ENCODE results near the gene FAM131B. TPM values are rescaled to one million over a fixed set of nuclear protein-coding genes. Genes with fewer than 3 reads are reported as not detected.

The FAM131B gene
- total RNA-seq, 1 donor from 2014 or later = 0.38 TPM

DNA sequence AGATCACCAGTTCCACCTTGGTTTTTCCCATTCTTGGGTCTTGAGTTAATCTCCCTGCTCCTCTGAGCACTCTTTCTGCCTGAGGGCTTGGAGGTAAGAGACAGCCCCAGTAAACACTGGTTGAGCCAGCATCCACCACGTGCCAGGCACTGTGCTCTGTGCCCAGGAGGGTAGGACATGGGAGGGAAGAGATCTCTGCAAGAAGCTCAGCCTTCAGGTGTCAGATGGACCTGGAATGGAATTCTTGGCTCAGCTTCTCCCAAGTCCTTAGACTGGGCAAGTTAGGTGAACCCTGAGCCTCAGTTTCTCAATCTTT lies 21.1 kb upstream of the FAM131B start:
- ATAC-seq (no peak), DNase-seq (ENCODE audit: low spot score) (no peak)

DNA sequence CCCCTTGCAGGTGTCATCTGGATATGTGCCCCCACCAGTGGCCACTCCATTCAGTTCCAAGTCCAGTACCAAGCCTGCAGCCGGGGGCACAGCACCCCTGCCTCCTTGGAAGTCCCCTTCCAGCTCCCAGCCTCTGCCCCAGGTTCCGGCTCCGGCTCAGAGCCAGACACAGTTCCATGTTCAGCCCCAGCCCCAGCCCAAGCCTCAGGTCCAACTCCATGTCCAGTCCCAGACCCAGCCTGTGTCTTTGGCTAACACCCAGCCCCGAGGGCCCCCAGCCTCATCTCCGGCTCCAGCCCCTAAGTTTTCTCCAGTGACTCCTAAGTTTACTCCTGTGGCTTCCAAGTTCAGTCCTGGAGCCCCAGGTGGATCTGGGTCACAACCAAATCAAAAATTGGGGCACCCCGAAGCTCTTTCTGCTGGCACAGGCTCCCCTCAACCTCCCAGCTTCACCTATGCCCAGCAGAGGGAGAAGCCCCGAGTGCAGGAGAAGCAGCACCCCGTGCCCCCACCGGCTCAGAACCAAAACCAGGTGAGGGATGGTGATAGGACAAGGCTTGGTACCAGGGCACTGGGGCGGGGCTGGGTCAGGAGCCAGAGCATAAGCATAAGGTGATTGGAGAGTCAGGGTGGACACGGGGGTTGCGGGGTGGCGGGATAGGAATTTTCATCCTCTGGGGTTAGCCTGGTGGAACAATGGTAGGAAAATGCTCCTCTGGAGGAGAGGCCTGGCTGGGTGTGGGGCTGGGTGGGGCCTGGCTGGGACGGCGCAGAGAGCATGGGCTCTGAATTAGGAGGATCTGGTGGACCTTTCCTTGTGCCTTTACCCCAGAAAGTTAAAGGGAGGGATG lies 20.5 kb upstream of the FAM131B start:
- no peak for DNase-seq (ENCODE audit: low spot score)

GRCh38 chr7:143382126-143382790 lies 19.7 kb upstream of the FAM131B start:
- DNase-seq (ENCODE audit: low spot score) (no peak), ATAC-seq (peak; percentile 9)

More for the DNA sequence above, 20.5 kb upstream of the FAM131B start:
- no peak for ATAC-seq

DNA sequence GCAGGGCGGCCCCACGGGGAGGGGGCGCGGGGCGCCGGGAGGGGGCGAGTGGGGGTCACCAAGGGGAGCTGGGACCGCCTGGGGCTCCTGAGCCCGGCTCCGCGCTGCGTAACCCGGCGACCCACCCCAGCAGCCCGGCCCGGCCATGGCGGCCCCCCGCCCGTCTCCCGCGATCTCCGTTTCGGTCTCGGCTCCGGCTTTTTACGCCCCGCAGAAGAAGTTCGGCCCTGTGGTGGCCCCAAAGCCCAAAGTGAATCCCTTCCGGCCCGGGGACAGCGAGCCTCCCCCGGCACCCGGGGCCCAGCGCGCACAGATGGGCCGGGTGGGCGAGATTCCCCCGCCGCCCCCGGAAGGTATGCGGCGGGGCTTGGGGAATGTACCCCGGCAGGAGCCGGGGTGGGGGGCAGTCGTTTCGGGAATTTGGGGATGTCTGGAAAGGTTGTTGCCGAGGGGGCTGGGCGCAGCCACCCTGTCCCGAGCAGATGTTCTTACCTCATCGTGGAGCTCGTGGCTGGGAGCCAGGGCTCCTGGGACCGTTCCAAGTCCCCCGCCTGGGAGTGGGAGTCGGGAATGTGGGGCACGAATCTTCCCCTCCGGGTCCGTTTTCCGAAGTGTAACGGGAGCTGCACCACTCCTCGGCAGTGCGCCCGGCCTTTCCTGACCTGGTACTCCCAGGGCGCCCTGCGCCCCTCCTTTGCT lies 19.1 kb upstream of the FAM131B start:
- ATAC-seq (peak; percentile 2), DNase-seq (ENCODE audit: low spot score) (peak; percentile 82)

DNA sequence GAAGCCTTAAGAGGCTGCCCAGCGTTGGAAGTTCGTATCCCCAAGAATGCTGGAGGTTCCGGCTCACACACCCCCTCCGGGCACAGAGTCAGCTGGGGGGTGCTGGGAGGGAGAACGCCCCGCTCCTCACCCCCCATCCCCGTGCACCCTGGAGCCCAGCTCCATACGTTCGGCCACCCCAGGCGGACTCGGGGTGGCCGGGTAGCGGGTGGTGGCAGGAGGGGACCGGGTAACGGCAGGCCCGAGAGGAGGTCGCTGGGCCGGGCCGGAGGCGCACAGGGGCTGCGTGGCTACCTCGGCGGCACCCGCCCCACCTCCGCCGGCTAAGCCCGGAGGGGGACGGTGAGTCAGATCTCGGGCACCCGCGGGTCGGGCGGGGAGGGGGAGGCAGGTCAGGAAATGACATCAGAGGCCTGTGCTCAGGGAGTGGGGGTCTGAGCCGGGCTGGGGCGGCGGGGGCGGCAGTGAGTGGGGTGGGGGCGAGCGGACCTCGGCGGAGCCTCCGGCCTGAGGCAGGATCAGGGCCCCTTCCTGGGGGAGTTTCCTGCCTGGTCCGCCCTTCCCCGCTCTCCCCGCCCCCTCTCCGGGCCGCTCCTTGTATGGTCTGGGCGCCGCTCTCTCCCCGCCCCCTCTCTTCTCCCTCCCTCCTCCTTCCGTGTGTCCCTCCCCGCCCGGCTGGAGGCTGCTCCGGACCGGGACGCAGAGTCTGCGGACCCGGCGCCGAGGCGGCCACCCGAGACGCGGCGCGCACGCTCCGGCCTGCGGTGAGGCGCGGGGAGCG lies 18.3 kb upstream of the FAM131B start, which contains the start of gene ZYX:
ZYX (plus strand) TSS at position 700 of the 781 bp plus-strand sequence. CDS start 227 bp downstream, outside the sequence.
- DNase-seq (ENCODE audit: low spot score) = peak; percentile 94
- peak; percentile 85 for ATAC-seq

DNA sequence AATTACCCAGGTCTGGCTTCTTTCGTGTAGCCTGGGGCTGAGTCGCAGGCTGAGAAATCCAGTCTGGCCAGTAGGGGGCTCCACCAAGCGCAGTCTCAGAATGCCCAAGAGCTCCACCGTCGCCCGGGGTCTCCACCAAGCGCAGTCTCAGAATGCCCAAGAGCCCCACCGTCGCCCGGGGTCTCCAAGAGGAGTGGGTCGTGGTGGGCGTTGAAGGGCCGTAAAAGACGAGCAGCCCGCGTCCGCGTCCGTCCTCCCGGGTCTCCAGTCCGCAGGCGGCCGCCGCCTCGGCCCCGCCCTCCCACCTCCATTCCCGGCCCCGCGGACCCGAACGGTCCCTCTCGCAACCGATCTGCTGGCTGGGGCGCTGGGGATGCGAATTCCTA lies 17.7 kb upstream of the FAM131B start:
- ATAC-seq (peak; percentile 73), DNase-seq (ENCODE audit: low spot score) (peak; percentile 87)

DNA sequence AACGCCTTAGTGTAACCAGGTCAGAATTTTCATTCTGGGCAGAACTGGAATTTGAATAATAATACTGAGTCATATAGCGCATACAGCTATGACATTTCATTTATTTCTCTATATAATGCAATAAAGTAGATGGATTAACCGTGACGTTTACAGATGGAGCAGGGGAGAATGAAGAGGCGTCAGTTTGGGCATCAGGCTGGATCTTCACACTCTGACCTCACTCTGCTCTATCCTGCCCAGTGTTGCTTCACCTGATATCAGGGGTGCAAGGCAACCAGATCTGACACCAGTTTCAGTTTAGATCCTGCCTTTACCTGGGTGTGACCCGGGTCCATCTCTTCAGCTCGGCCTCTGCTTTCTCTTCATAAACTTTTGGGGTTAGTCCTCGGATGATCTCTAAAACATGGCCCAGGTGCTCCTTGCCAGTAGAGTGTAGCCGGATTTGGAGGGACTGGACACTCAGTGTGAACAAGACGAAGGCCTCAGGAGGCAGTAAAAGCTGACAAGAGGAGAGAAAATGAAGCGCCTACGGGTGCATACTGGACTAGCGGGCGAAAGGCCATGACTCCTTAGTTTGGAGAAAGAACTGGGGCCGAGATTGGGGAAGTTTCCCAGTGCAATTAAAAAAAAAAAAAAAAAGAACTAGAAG lies 17.2 kb upstream of the FAM131B start:
- DNase-seq (ENCODE audit: low spot score) (no peak), ATAC-seq (peak; percentile 11)

DNA sequence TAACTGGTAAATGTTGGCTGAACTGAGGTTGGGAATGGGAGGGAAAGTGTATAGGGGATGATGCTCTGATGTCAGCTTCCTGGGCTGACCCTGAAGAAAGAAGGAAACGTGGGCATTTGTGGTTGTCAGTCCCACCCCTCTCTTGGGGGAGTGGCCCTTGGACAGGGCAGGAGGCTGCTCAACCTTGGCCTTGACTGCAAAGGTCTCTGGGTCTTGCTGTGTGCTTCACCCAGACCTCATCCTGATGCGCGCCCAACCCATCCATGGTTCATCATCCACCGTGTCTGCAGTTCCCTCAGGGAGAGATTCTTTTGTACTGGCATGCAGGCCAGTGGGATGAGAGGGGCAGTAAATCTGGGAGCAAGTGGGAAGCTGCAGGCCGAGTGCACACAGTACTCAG lies 13.9 kb upstream of the FAM131B start:
- ATAC-seq = no peak
- DNase-seq (ENCODE audit: low spot score) = no peak

GRCh38 chr7:143375298-143376034 lies 13.0 kb upstream of the FAM131B start:
- ATAC-seq = no peak
- no peak for DNase-seq (ENCODE audit: low spot score)

DNA sequence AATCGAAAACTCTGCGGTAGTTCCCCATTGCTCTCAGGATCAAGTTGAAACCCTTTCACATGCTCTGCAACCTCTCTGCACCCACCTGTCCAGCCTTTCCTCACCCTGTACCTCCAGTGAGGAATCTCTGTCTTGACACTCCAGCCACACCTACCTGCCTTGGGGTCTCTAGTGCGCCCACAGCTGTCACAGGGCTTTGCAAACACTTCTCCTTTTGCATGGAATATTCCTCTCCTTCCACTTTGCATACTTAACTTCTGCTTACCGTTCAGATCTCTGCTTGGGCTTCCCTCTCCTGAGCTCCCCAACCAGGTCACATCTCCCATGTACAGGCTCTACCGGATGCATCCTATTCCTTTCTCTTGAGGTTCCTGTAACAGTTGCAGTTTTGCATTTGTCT lies 12.0 kb upstream of the FAM131B start:
- DNase-seq (ENCODE audit: low spot score) = no peak
- ATAC-seq = no peak

DNA sequence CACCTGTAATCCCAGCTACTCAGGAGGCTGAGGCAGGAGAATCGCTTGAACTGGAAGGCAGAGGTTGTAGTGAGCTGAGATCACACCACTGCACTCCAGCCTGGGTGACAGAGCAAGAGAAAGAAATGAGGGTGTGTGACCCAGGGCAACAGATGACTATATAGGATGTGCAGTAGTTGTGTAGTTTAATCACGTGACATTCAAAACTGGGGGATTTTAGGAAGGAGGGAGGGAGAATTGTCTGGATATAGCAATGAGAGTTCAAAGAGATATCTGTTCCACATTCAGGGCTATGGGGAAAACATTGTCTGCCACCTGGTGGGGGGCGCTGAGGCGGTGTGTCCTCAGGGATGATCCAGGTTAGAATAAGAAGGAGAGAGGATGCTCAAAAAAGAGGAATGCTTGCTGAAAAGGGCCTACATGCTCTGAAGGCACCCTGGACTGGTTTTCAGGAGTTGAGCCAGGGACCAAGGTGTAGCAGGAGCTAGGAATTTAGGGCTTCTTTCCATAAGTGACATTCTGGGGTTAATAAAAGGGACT lies 10.8 kb upstream of the FAM131B start:
- DNase-seq (ENCODE audit: low spot score) = no peak
- no peak for ATAC-seq

DNA sequence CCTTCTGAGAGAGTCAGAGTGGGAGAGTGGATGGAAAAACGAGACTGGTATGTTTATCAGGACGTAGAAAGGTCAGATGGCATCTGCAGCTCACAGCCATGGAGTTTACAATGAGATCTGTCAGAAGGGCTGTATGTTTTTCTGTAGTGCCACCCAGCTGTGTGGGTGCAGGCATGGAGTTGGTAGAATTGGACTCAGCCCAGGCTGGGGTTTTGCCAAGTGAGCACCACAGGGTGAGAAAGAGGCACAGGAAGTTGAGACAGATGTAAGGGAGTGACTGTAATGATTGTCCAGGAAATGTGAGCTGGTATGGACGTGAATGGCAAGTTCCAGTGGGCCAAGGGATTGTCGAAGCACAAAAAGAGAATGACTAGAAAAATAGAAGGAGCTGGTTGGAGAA lies 9.6 kb upstream of the FAM131B start:
- ATAC-seq = peak; percentile 57
- peak; percentile 59 for DNase-seq (ENCODE audit: low spot score)

GRCh38 chr7:143369678-143370651 lies 7.5 kb upstream of the FAM131B start:
- DNase-seq (ENCODE audit: low spot score) (no peak), ATAC-seq (peak; percentile 46)

- no peak for DNase-seq (ENCODE audit: low spot score)
Observed at GRCh38 chr7:143368387-143368786, 5.9 kb upstream of the FAM131B start.

DNA sequence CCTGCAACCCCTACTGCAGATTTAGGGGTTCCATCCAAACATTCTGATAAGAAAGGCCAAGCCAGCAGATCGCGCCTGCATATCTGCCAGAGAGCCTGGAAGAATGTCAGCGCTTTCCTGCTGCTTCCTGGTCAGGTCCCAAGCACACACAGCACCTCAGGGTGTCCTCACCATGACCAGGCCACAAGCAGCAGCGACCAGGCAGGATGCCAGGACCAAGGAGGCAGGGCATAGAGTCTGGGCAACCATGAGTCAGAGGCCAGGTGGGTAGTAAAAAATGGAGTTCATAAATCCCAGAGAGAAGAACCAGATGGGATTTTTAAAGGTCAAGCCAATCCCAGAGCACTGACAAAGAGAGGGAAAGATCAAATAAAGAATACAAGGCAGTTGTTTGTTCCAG lies 5.5 kb upstream of the FAM131B start:
- DNase-seq (ENCODE audit: low spot score) (no peak), ATAC-seq (no peak)

More at GRCh38 chr7:143368387-143368786, 5.9 kb upstream of the FAM131B start:
- no peak for ATAC-seq

GRCh38 chr7:143363016-143363937 lies 764 bp upstream of the FAM131B start:
- DNase-seq (ENCODE audit: low spot score) (no peak), ATAC-seq (no peak)

DNA sequence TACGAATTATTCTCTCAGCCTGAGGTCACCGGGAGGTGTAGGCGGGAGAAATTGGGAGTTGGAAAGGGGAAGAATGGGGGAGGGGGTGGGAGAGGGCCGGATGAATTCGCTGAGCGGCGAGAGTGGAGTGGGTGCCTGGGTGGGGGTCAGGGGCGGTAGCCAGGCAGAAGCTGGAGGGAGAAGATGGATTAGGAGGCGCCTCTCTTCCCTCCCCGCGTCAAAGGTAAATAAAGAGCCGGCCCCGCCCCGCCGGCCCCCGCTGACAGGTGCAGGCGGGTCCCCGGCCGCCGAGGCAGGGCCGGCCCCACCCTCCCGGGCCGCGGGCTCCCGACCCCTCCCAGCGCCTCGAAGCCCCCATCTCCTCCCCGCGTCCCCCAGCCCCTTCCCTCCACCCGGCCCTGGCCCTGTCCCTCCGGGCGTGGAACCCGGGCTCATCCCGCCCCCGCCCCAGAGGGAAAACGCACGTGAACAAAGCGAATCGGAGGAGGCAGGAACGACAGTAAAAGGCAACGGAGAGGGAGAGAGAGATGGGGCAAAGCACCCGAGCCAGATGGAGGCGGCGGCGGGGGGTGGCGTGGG lies 872 bp downstream of the FAM131B start:
- DNase-seq (ENCODE audit: low spot score) = no peak
- ATAC-seq = peak; percentile 22
